ENCODE measurements around the gene ZBTB7C. TPM values are rescaled to one million over a fixed set of nuclear protein-coding genes. Genes with fewer than 3 reads are reported as not detected.

ZBTB7C gene
- total RNA-seq, 1 donor from 2014 or later, result 14.2 TPM

DNA sequence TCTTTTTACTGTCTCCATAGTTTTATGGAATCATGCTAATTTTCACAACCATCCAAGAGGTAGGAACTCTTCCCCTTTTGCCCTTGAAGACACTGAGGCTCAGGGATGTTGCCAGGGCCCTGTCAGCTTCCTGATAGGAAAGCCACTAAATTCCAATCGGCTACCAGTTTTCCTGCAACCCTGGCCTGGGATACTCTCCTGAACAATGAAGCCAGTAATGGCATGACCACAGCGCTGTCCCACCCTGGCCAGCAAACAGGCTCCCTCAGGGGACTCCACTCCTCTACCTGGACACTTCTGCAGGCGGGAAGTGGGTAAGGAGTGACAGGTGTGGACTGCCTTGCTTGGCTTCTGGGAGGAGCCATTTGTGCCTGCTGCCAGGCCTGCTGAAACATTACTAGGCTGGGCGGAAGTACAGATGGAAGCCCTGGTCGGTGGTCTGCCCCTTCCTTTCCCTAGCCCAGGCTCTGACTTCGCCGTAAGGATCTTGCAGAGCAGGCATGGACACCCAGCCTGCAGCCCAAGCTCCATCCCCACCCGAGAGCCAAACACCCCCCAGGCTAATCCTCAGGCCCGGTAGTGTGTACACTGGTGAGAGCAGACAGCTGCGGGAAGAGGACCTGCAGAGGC, 400.0 kb downstream of the ZBTB7C start:
- DNase-seq (ENCODE audit: low spot score), result peak; percentile 51

- DNase-seq (ENCODE audit: low spot score), result peak; percentile 91
Measured at GRCh38 chr18:48007955-48008701, 401.1 kb downstream of the ZBTB7C start.

GRCh38 chr18:48007381-48007780, 401.8 kb downstream of the ZBTB7C start:
- peak; percentile 76 for DNase-seq (ENCODE audit: low spot score)

- DNase-seq (ENCODE audit: low spot score), result peak; percentile 67
Measured at GRCh38 chr18:48006415-48007175, 402.6 kb downstream of the ZBTB7C start.

- no peak for DNase-seq (ENCODE audit: low spot score)
Measured at GRCh38 chr18:48004577-48004976, 404.6 kb downstream of the ZBTB7C start.

DNA sequence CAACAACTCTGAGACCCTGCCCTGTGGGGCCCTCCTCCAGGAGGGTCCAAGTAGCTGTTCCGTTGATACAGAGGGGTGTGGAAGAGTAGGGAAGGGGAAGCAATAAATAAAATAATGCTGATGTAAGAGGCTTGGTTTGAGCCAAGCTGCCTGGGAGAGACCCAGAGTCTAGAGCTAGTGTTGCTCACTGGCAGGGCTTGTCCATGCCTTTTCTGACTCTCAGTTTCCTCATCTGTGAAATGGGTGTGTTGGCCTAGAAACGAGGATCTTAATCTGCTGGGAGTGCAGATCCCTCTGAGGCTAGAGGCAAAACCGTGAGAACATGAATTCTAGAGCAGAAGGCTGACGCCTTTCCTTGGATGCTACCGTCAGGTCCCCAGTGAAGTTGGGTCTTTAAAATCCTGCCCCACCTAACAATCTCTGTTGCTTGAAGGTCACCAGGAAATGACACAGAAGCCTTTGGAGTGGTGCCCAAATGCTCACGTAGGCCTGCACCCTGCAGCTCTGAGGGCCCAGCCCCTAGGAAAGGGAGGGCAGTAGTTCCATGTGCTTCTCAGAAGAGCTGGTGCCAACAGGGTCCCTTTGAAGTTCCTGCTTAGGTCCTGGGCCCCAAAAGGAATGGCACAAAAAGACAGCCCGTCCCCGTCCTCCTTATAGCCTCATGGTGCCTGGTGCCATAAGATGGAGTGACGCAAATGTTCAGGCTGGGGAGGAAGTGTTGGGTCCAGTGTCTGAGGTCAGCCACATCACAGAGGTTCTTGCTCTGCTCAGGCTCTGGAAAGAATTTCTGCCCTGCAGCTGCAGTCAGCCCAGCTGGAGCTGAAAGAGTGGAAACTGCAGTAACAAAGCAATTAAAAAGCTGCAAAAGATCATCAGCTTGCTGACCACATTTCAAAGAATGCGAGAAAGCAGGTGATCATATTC, 405.5 kb downstream of the ZBTB7C start:
- peak; percentile 64 for DNase-seq (ENCODE audit: low spot score)

GRCh38 chr18:48002933-48003365, 406.2 kb downstream of the ZBTB7C start:
- peak; percentile 90 for DNase-seq (ENCODE audit: low spot score)

DNA sequence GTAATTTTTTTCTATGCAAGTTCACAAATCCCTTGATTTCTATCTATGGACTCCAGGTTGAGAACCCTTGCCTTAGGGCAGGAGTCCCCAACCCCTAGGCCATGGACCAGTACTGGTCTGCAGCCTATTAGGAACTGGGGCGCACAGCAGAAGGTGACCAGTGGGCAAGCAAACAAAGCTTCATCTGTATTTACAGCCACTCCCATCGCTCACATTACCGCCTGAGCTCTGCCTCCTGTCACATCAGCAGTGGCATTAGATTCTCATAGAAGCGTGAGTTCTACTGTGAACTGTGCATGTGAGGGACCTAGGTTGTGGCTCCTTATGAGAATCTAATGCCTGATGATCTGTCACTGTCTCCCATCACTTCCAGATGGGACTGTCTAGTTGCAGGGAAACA, 408.5 kb downstream of the ZBTB7C start:
- no peak for DNase-seq (ENCODE audit: low spot score)

GRCh38 chr18:47999801-48000248, 409.4 kb downstream of the ZBTB7C start:
- no peak for DNase-seq (ENCODE audit: low spot score)

DNA sequence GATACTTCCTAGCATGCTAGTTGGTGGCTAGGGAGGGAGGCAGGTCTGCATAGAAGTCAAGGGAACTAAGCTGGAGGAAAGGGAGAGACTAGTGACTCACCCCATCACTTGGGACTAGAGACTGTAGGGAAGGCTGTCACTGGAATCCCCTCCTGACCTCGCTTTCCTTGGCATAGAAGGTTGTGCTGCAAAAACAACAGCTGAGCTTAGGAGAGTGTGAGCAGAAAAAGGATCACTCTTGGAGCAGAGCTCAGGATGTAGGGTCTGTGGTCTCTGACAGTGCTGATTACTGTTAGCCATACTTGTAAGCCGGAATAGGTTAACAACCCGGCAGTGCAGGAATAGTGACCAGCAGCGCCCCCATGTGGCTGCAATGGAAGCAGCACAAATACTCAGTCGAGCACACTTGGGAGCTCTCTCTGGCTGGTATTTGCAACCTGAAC, 411.8 kb downstream of the ZBTB7C start:
- no peak for DNase-seq (ENCODE audit: low spot score)

DNA sequence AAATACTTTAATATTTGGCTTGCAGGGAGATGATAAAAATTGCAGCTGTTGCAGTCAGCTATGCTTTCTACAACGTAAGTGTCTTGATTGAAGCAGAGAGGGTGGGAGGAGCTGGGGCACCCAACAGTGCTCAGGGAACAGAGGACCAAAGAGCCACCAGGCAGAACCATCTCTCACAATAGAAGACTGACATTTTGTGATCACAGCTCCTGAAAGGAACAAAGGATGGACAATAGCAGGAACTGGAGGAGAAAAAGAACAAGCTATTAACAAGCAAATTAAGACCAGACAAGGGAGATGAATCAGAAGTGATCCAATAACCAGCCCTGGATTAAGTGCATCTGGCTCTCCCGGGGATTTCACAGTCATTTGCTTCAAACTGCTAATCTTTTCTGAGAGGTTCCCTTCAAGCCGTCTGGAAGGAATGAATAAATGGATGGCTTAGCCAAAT, 413.1 kb downstream of the ZBTB7C start:
- DNase-seq (ENCODE audit: low spot score), result no peak

DNA sequence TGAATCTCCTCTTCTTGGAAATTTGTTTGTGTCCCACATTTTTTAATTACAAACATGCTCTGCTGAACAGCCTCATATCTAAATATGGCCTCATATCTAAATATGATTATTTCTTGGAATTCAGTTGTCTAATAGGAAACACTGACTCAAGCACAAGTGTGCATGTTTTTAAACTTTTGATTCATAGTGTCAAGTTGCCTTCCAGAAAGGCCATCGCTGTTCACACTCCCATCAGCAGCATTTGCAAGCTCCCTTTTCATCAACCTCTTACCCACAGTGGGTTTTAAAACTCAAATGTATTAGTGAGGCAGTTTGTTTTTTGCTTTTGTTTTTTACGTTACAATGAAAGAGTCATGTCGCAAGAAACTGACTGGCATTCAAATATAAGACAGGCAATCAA, 413.5 kb downstream of the ZBTB7C start:
- DNase-seq (ENCODE audit: low spot score), result no peak

- no peak for DNase-seq (ENCODE audit: low spot score)
Measured at GRCh38 chr18:47993409-47993808, 415.8 kb downstream of the ZBTB7C start.

- no peak for DNase-seq (ENCODE audit: low spot score)
Measured at GRCh38 chr18:47992976-47993375, 416.2 kb downstream of the ZBTB7C start.

DNA sequence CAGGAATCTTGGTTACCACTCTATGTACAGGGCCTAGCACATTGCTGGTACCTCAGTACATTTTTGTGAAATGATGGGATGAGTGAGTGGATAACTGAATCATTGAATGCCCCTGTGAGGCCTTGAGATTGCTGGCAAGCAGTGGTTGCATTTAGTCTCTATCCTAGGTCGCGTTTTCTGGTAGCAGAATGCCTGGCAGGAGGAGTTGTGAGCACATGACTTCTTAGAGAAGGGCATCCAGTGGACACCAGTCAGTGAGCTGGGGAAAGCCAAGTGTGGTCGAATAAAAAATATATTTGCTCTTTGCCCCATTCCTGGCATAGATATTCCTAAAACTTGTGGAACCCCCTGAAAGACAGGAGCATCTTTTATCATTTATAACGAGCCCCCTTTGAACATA, 416.9 kb downstream of the ZBTB7C start:
- DNase-seq (ENCODE audit: low spot score), result no peak

GRCh38 chr18:47990981-47991380, 418.2 kb downstream of the ZBTB7C start:
- DNase-seq (ENCODE audit: low spot score), result no peak

DNA sequence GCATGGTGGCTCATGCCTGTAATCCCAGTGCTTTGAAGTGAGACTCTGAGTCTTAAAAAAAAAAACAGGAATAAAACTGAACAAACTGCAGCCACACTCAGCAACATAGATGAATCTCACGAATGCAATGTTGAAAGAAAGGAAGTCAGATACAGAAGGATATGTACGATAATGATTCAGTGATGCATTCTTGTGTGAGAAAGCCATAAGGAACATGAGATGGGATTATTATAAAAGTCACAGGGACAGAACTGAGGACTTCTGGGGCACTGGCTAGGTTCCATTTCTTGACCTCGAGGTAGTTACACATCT, 421.8 kb downstream of the ZBTB7C start:
- no peak for DNase-seq (ENCODE audit: low spot score)

DNA sequence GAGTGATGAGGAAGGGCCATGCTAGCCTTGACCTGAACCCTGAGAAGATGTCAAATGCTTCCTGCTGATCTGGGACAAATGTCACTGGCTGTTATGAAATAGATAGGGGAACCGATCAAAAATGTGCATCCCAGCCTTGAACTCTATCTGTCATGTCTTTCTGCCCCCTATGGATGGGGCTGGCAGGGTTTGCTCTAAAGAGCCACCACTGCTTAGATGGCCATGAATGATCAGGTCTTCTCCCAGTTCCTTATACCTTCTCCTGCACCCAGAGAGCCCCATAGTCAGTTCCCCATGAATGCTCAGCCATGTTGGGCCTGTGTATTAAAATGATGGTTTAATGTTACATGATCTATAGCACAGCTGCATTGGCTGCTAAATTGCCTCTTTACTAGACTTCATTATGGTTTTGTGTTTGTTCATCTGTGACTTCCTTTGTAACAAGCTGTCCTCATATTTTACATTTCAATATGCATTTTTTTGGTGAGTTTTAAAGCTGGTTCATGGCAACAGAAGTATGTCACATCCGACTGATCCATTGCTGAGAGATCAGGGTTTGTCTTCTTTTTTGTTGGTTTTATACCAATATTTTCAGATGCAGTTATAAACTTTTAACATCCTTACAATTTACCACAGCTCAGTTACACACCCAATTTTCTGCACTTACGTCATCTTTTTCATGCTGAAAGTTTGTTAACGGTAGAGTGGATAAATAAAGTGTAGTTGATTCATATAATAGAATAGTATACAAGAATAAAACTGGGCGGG, 422.4 kb downstream of the ZBTB7C start:
- DNase-seq (ENCODE audit: low spot score), result no peak

GRCh38 chr18:47985866-47986265, 423.3 kb downstream of the ZBTB7C start:
- DNase-seq (ENCODE audit: low spot score), result no peak

DNA sequence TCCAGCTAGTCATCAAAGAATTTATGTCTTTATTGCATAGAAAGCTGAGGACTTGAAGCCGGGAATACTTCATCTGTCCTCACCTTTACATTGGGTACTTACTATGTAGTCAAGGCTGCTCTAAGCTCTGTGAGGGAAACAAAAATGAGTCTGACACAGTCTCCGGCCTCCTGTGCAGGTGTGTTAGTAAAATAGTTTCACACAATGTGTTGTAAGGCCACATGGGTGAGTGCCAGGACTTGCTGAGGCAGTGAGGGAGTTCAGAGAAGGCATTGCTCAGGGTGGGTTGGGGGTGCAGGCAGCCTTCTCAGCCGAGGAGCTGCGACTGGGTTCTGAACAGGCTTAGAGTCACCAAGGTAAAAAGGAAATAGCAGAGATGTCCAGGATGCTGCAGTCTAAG, 424.2 kb downstream of the ZBTB7C start:
- DNase-seq (ENCODE audit: low spot score), result no peak
